WERI-Rb-1 (cell line): Measurements from ENCODE around the gene DNAJA2.

ENCODE experiments used
- DNase-seq: peaks from one replicate; pipeline ENCODE4 v3.0.0-alpha.2; 2020
- H3K27ac ChIP-seq: fragments of 250-450 bp; sonication (Bioruptor Pico); 2 replicates; pipeline ENCODE4 v1.5.1; 2020; ENCODE audit warnings: mild to moderate bottlenecking, moderate library complexity
- H3K27me3 ChIP-seq: fragments of 250-450 bp; sonication (Bioruptor Pico); 2 replicates; pipeline ENCODE4 v1.5.1; 2021; ENCODE audit warnings: mild to moderate bottlenecking, low read depth, moderate library complexity; ENCODE audit not compliant: insufficient read depth, severe bottlenecking
- H3K36me3 ChIP-seq: fragments of 250-450 bp; sonication (Bioruptor Pico); 2 replicates; pipeline ENCODE4 v1.5.1; 2020; ENCODE audit warnings: mild to moderate bottlenecking, moderate library complexity
- H3K4me3 ChIP-seq: 2 replicates; pipeline ENCODE4 v1.5.1; 2011; ENCODE audit warnings: low read depth, mild to moderate bottlenecking, control low read depth, low read length
- H3K9me3 ChIP-seq: fragments of 250-450 bp; sonication (Bioruptor Pico); 2 replicates; pipeline ENCODE4 v1.5.1; 2021; ENCODE audit warnings: mild to moderate bottlenecking, moderate library complexity; ENCODE audit not compliant: severe bottlenecking
- CTCF ChIP-seq: IDR thresholded peaks from 2 replicates; pipeline ENCODE4 v1.5.1; 2011; ENCODE audit warnings: low read depth, mild to moderate bottlenecking, control low read depth, inconsistent platforms, low read length

Gene DNAJA2

GRCh38 chr16:46916980-46917379, 56.5 kb downstream of the DNAJA2 start:
- H3K4me3 ChIP-seq, result no peak overlapping the region
- no peak for DNase-seq
- H3K27ac ChIP-seq, result no peak overlapping the region
- no peak for TF ChIP-seq CTCF
- no peaks in the 10 kb centered on the region for H3K27me3 ChIP-seq
- H3K9me3 ChIP-seq, result no peaks in the 10 kb centered on the region
- peaks cover 51% of the 10 kb centered on the region for H3K36me3 ChIP-seq

DNA sequence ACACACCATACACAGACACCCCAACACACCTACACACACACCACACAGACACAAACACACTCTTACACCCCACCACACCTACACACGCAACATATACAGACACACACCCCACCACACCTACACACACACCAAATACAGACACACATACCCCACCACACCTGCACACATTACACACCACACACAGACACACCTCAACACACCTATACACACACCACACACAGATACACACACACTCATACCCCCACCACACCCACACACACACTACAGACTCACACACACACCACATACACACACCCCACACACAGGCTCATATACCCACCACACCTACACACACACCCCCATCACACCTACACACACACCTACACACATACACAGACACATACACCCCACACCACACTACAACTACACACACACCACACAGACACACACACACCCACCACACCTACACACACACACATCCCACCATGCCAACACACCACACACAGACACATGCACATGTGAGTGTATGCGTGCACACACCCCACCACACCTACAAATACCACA, 57.9 kb downstream of the DNAJA2 start:
- no peak for TF ChIP-seq CTCF
- peaks cover 60% of the 10 kb centered on the region for H3K36me3 ChIP-seq
- H3K9me3 ChIP-seq, result no peaks in the 10 kb centered on the region
- no peak overlapping the region for H3K27ac ChIP-seq
- no peaks in the 10 kb centered on the region for H3K27me3 ChIP-seq
- H3K4me3 ChIP-seq, result no peak overlapping the region
- no peak for DNase-seq

DNA sequence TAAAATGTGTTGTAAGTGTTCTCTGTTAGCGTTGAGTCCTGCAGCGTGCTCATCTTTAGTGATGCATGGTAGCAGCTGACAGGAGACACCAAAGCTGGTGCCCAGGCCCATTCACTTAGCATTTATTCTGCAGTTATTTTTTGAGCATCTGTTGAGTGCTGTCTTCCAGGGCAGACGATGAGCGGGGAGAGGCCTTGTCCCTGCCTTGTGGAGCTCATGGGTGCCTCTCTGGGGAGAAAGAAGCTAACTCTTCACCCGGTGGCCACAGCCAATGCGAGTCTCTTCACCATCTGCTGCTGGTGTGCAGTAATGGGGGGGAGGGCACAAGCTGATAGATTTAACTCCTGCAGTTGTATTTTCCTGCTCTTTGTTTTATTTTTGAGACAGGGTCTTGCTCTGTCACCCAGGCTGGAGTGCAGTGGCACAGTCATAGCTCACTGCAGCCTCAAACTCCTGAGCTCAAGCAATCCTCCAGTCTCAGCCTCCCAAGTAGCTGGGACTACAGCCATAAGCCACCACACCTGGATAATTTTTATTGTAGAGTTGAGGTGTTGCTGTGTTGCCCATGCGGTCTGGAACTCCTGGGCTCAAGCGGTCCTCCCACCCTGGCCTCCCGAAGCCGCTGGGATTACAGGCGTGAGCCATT, 58.8 kb downstream of the DNAJA2 start:
- no peaks in the 10 kb centered on the region for H3K27me3 ChIP-seq
- peaks cover 62% of the 10 kb centered on the region for H3K36me3 ChIP-seq
- H3K27ac ChIP-seq, result no peak overlapping the region
- H3K4me3 ChIP-seq, result no peak overlapping the region
- TF ChIP-seq CTCF, result no peak
- no peak for DNase-seq
- H3K9me3 ChIP-seq, result no peaks in the 10 kb centered on the region

GRCh38 chr16:46911650-46912049, 61.8 kb downstream of the DNAJA2 start:
- Histone ChIP-seq H3K27ac (no peak overlapping the region), H3K4me3 (no peak overlapping the region), H3K36me3 (peaks cover 58% of the 10 kb centered on the region), H3K9me3 (no peaks in the 10 kb centered on the region), H3K27me3 (no peaks in the 10 kb centered on the region)
- DNase-seq, result no peak
- no peak for TF ChIP-seq CTCF

GRCh38 chr16:46911038-46911437, 62.4 kb downstream of the DNAJA2 start:
- H3K9me3 ChIP-seq, result no peaks in the 10 kb centered on the region
- H3K4me3 ChIP-seq, result no peak overlapping the region
- no peak overlapping the region for H3K27ac ChIP-seq
- DNase-seq, result no peak
- H3K36me3 ChIP-seq, result peaks cover 56% of the 10 kb centered on the region
- H3K27me3 ChIP-seq, result no peaks in the 10 kb centered on the region
- TF ChIP-seq CTCF, result no peak
